Measurements from ENCODE around the gene PTK6. TPM values are rescaled to one million over a fixed set of nuclear protein-coding genes. Genes with fewer than 3 reads are reported as not detected.
A peak's percentile ranks its signal among the peaks of the same experiment; 100 is the strongest.

The PTK6 gene
- total and polyA plus RNA-seq, 2 of the 13 experiments (the other 11 are each of a cell fraction or from before 2014, with no cell fraction given), result 0.08 TPM; not detected in 1

GRCh38 chr20:63557481-63557891, 20.3 kb upstream of the PTK6 start (continued):
- TF ChIP-seq KIAA2018 (CRISPR knock-in tag; IDR thresholded peaks at IDR 0.05; ENCODE audit: borderline replicate concordance), result no peak

GRCh38 chr20:63556873-63557478, 19.8 kb upstream of the PTK6 start:
- no peak for FAIRE-seq
- CTCF ChIA-PET (ENCODE audit: low intra/inter-chr PET ratio, low total read pairs), result no interaction called here
- Histone ChIP-seq H3K36me3 (replicated peaks in 1 of 2; ENCODE audit: control insufficient read depth in 1 of 2, insufficient read depth in 2 of 2, low read length in 2 of 2) (no peaks in the 10 kb centered on the region; a peak in 1 of 5 replicates), H4K20me1 (ENCODE audit: insufficient read depth, low read length) (no peaks in the 10 kb centered on the region; the same call in 1 of the 2 replicates), H3K79me2 (ENCODE audit: insufficient read depth, low read length) (no peaks in the 10 kb centered on the region), H3K27ac (ENCODE audit: extremely low read length, insufficient read depth, low read length) (no peak overlapping the region), H3K4me3 (replicated peaks in 1 of 3; ENCODE audit: insufficient read depth in 1 of 3, low read depth in 2 of 3, low read length in 3 of 3) (peak overlapping the region in 1 of 3 experiments; percentile 30; a peak in 1 of 6 replicates), H3K9ac (ENCODE audit: insufficient read depth, low read depth, low read length) (no peak overlapping the region), H3K9me3 (ENCODE audit: low read length) (no peaks in the 10 kb centered on the region), H3K4me1 (ENCODE audit: insufficient read depth, low read length) (peaks cover 34% of the 10 kb centered on the region), H3K27me3 (ENCODE audit: control insufficient read depth in 1 of 2, insufficient read depth in 2 of 2, low read length in 2 of 2) (peaks cover 9 to 22% of the 10 kb centered on the region in 2 experiments; a peak in 3 of 5 replicates), H3K4me2 (ENCODE audit: low read depth, low read length) (peak overlapping the region; percentile 58), H2AFZ (ENCODE audit: low read length) (no peak overlapping the region)
- peak; percentile 1; the same call in 2 of the 3 replicates for ATAC-seq
- in situ Hi-C loops (cut with HindIII; ENCODE audit: extremely low pct_ligation_motif_present, low pct_unique_long_range_greater_than_20kb), result no loop called here
- POLR2A ChIA-PET, result interaction anchor here (1.3 to 1.6 kb wide), 3 partner anchors 12 to 19 kb away, joined by 3 to 7 read pairs (median 6); partner anchors contain the start of genes HELZ2 and PTK6
- BruUV-seq (replicated peaks), result no TSS peak
- 40% methylated on average over 23 of the region's 23 CpGs for WGBS (ENCODE audit: low lambda C conversion rate)
- no peak for DNase-seq (ENCODE audit: low spot score)
- intact Hi-C loops (cut with micrococcal nuclease; ENCODE audit: unreplicated experiment), result no loop called here
- TF ChIP-seq ZBTB20 (CRISPR knock-in tag; IDR thresholded peaks at IDR 0.05; ENCODE audit: borderline replicate concordance, low read depth) (no peak), ZSCAN31 (CRISPR knock-in tag; IDR thresholded peaks at IDR 0.05; ENCODE audit: low read depth) (no peak), ZNF333 (CRISPR knock-in tag; IDR thresholded peaks at IDR 0.05; ENCODE audit: borderline replicate concordance) (0 out of 2 replicates have a peak, but pooled peaks have one; percentile 34), ZNF788 (CRISPR knock-in tag; IDR thresholded peaks at IDR 0.05; ENCODE audit: borderline replicate concordance) (0 out of 2 replicates have a peak, but pooled peaks have one; percentile 6), HMG20B (CRISPR knock-in tag; conservative IDR thresholded peaks at IDR 0.05) (no peak), MAZ (IDR thresholded peaks at IDR 0.05; ENCODE audit: borderline replicate concordance, low read depth, low read length) (0 out of 2 replicates have a peak, but pooled peaks have one; percentile 3), MAZ (CRISPR knock-in tag; IDR thresholded peaks at IDR 0.05; ENCODE audit: low read depth) (0 out of 2 replicates have a peak, but pooled peaks have one; percentile 1), POLR2G (IDR thresholded peaks at IDR 0.05; ENCODE audit: low read depth, low read length) (0 out of 2 replicates have a peak, but pooled peaks have one; percentile 12)
- TF ChIP-seq, protein P1, sequence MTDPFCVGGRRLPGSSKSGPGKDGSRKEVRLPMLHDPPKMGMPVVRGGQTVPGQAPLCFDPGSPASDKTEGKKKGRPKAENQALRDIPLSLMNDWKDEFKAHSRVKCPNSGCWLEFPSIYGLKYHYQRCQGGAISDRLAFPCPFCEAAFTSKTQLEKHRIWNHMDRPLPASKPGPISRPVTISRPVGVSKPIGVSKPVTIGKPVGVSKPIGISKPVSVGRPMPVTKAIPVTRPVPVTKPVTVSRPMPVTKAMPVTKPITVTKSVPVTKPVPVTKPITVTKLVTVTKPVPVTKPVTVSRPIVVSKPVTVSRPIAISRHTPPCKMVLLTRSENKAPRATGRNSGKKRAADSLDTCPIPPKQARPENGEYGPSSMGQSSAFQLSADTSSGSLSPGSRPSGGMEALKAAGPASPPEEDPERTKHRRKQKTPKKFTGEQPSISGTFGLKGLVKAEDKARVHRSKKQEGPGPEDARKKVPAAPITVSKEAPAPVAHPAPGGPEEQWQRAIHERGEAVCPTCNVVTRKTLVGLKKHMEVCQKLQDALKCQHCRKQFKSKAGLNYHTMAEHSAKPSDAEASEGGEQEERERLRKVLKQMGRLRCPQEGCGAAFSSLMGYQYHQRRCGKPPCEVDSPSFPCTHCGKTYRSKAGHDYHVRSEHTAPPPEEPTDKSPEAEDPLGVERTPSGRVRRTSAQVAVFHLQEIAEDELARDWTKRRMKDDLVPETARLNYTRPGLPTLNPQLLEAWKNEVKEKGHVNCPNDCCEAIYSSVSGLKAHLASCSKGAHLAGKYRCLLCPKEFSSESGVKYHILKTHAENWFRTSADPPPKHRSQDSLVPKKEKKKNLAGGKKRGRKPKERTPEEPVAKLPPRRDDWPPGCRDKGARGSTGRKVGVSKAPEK (CRISPR knock-in tag; IDR thresholded peaks at IDR 0.05; ENCODE audit: borderline replicate concordance), result no peak

Measured in HepG2 (cell line).